ENCODE measurements around the gene CADPS2.

Gene CADPS2

GRCh38 chr7:122790132-122790531 is 96.1 kb downstream of the CADPS2 start:
- no peaks in the 10 kb centered on the region for H3K79me2 ChIP-seq (ENCODE audit: insufficient read depth, low read length)
- no peaks in the 10 kb centered on the region for H3F3A ChIP-seq (ENCODE audit: insufficient read depth)
- H3K9ac ChIP-seq (ENCODE audit: low read length): no peak overlapping the region
- no peak overlapping the region for H3K4me3 ChIP-seq (ENCODE audit: insufficient read depth, low read length, poor library complexity, severe bottlenecking)
- H3K9me3 ChIP-seq (ENCODE audit: insufficient read depth, low read length): no peaks in the 10 kb centered on the region
- no peaks in the 10 kb centered on the region for H4K20me1 ChIP-seq (ENCODE audit: low read depth, low read length)
- no peak overlapping the region for H3K27ac ChIP-seq (ENCODE audit: low read depth, low read length)
- H3K4me2 ChIP-seq (ENCODE audit: low read depth, low read length, poor library complexity, severe bottlenecking): no peak overlapping the region
- no peaks in the 10 kb centered on the region for H3K36me3 ChIP-seq (ENCODE audit: low read length)
- no peak overlapping the region for H2AFZ ChIP-seq (ENCODE audit: low read depth, low read length, severe bottlenecking)
- no peaks in the 10 kb centered on the region for H3K9me2 ChIP-seq (replicated peaks; ENCODE audit: insufficient read depth, low read length)
- TF ChIP-seq EZH2phosphoT487 (conservative IDR thresholded peaks at IDR 0.05; ENCODE audit: low read length) (no peak), CTCF (IDR thresholded peaks at IDR 0.05; ENCODE audit: insufficient read depth, low read length, poor library complexity, severe bottlenecking) (no peak)
- no peaks in the 10 kb centered on the region for H3K27me3 ChIP-seq (ENCODE audit: low read length)

GRCh38 chr7:122789156-122789555 is 97.1 kb downstream of the CADPS2 start:
- no peak overlapping the region for H3K4me2 ChIP-seq (ENCODE audit: low read depth, low read length, poor library complexity, severe bottlenecking)

GRCh38 chr7:122770686-122771335 is 115.4 kb downstream of the CADPS2 start:
- H2AFZ ChIP-seq (ENCODE audit: low read depth, low read length, severe bottlenecking): no peak overlapping the region
- no peak overlapping the region for H3K4me2 ChIP-seq (ENCODE audit: low read depth, low read length, poor library complexity, severe bottlenecking)
- no peaks in the 10 kb centered on the region for H3K9me3 ChIP-seq (ENCODE audit: insufficient read depth, low read length)
- TF ChIP-seq CTCF (IDR thresholded peaks at IDR 0.05; ENCODE audit: insufficient read depth, low read length, poor library complexity, severe bottlenecking) (no peak), EZH2phosphoT487 (conservative IDR thresholded peaks at IDR 0.05; ENCODE audit: low read length) (no peak)
- no peaks in the 10 kb centered on the region for H3K9me2 ChIP-seq (replicated peaks; ENCODE audit: insufficient read depth, low read length)
- no peaks in the 10 kb centered on the region for H3K36me3 ChIP-seq (ENCODE audit: low read length)
- H3K27me3 ChIP-seq (ENCODE audit: low read length): no peaks in the 10 kb centered on the region
- no peak overlapping the region for H3K4me3 ChIP-seq (ENCODE audit: insufficient read depth, low read length, poor library complexity, severe bottlenecking)
- H3K27ac ChIP-seq (ENCODE audit: low read depth, low read length): no peak overlapping the region
- no peaks in the 10 kb centered on the region for H3K79me2 ChIP-seq (ENCODE audit: insufficient read depth, low read length)
- H3K9ac ChIP-seq (ENCODE audit: low read length): no peak overlapping the region
- H3F3A ChIP-seq (ENCODE audit: insufficient read depth): no peaks in the 10 kb centered on the region
- no peaks in the 10 kb centered on the region for H4K20me1 ChIP-seq (ENCODE audit: low read depth, low read length)

More at GRCh38 chr7:122789156-122789555, 97.1 kb downstream of the CADPS2 start:
- Histone ChIP-seq H3K27ac (ENCODE audit: low read depth, low read length) (no peak overlapping the region), H3K9me3 (ENCODE audit: insufficient read depth, low read length) (no peaks in the 10 kb centered on the region), H4K20me1 (ENCODE audit: low read depth, low read length) (no peaks in the 10 kb centered on the region), H3F3A (ENCODE audit: insufficient read depth) (no peaks in the 10 kb centered on the region), H3K4me3 (ENCODE audit: insufficient read depth, low read length, poor library complexity, severe bottlenecking) (no peak overlapping the region), H3K9me2 (replicated peaks; ENCODE audit: insufficient read depth, low read length) (no peaks in the 10 kb centered on the region), H3K36me3 (ENCODE audit: low read length) (no peaks in the 10 kb centered on the region), H3K9ac (ENCODE audit: low read length) (no peak overlapping the region), H2AFZ (ENCODE audit: low read depth, low read length, severe bottlenecking) (no peak overlapping the region), H3K79me2 (ENCODE audit: insufficient read depth, low read length) (no peaks in the 10 kb centered on the region), H3K27me3 (ENCODE audit: low read length) (no peaks in the 10 kb centered on the region)
- TF ChIP-seq CTCF (IDR thresholded peaks at IDR 0.05; ENCODE audit: insufficient read depth, low read length, poor library complexity, severe bottlenecking): no peak
